GM20431 (cell line): ENCODE measurements around the gene MCOLN3.

Experiments used
- in situ Hi-C: fragments of 300-500 bp; cut with MseI, MboI; formaldehyde crosslinking; loops from one replicate; pipeline ENCODE4 v1.15.0; 2020; ENCODE audit warnings: low sequenced_read_pairs; ENCODE audit not compliant: unreplicated experiment

The MCOLN3 gene, protein sequence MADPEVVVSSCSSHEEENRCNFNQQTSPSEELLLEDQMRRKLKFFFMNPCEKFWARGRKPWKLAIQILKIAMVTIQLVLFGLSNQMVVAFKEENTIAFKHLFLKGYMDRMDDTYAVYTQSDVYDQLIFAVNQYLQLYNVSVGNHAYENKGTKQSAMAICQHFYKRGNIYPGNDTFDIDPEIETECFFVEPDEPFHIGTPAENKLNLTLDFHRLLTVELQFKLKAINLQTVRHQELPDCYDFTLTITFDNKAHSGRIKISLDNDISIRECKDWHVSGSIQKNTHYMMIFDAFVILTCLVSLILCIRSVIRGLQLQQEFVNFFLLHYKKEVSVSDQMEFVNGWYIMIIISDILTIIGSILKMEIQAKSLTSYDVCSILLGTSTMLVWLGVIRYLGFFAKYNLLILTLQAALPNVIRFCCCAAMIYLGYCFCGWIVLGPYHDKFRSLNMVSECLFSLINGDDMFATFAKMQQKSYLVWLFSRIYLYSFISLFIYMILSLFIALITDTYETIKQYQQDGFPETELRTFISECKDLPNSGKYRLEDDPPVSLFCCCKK

DNA sequence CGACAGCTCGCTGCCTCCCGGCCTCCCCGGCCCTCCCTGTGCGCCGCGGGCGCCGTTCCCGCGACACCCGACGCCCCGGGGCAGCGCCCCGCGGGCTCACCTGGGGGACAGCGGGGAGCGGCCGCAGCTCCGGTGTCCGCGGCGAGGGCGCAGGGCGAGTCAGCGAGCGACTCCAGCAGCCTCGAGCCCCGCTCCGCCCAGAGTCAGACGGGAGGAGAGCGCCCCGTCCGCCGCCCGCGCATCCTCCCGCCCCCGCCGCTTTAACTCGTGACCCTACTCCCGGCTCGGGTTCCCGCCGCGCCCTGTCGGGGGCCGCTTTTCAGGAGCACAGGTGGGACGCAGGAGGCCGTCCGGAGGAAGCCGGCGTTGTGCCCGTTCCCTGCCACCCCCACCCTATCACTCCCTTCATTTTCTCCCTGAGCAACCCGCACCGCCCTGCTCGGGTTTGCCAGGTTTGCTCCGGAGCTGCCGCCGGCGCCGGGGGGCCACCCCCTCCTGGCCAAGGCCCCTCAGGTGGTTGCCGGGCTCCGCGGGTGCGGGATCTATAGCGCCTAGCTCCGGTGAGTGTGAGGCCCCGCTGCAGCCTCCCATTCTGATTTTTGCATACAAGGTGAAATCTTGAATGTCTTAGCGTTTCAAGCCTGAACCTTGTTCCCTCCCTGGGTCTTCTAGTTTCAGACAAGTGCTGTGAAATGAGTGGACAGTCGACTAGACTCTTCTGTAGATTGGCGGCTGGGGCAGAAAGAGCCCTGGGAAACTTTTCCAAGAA lies at the start of gene MCOLN3:
Gene MCOLN3 (minus strand): TSS at position 205 of the 769 bp plus-strand sequence. CDS start 3,140 bp downstream, outside the sequence.
- in situ Hi-C loops: no loop called here

DNA sequence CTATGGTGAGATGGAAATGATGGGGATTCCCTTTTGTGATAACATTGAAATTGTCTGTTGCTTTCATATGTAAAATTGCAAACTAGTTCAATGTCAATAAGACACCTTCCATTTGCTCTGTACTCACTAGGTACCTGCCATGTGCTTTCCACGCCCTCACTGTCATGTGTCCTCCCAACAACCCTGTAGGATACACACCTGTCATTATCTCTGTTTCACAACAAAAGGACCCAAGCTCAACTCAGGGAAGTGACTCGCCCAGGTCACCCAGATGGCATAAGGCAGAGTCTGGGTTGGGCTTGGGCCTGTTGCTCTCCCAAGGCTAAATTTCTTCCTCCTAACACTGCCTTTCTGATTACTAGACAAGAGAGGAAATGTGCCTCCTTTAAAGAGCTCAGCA lies 45.3 kb upstream of the MCOLN3 start:
- in situ Hi-C loops: no loop called here

DNA sequence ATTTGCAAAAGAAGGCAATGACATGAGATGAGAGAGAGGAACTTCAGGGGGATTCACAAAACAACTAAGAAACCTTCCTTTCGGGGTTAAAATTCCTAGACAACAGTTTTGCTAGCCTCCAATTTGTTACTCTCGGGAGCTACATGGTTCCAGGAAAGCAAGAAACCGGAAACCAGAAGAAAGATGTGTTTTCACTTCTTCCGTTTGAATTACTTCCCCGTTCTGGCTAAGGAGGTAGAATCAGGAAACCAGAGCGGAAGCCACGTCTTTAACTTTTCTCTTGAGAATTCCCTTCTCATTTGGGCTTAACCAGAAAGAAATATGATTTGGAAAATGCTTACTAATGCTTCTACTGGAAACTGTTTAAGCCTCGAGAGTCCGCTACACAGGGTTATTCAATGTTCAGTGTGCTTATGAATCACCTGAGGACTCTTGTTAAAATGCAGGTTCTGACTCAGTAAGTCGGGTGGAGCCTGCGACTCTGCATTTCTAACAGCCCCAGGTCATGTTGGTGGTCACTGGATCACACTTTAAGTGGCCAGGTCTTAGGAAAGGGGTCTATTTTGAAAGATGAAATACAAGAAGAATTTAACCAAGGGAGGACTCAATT lies 43.5 kb upstream of the MCOLN3 start:
- in situ Hi-C loops: no loop called here

DNA sequence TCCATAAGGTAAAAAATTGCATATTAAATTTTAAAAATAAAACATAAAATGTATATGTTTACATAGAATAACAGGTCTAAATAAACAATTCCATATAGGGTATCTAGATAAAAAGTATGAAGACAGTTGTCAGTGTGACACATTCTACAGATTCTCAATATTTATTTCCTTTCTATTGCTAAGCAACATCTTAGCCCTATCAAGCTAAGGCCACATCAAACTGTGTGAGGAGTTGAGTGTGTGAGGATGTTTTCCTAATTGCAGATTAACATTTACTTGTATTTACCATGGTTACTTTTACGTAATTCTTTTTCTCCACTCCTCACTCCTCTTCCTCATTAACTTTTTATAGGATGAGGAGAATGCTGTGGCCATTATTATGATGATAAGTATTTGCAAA lies 41.9 kb upstream of the MCOLN3 start:
- in situ Hi-C loops: no loop called here

DNA sequence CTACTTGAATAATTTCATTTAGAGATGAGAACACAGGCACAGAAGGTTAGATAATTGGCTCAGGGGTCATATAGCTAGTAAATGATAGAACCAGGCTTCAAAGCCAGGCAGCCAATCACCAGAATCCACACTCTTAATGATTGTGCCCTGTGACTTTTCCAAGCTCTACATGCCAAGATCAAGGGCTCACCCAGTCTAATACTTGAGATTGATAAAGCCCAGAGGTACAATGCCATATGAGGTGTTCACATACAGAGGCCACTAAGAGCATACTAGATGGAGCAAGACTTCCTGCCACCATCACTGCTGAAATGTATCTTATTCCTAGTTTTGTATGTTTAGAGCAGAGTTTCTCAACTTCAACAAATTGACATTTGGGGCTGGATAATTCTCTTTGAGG lies 40.9 kb upstream of the MCOLN3 start:
- in situ Hi-C loops: no loop called here

DNA sequence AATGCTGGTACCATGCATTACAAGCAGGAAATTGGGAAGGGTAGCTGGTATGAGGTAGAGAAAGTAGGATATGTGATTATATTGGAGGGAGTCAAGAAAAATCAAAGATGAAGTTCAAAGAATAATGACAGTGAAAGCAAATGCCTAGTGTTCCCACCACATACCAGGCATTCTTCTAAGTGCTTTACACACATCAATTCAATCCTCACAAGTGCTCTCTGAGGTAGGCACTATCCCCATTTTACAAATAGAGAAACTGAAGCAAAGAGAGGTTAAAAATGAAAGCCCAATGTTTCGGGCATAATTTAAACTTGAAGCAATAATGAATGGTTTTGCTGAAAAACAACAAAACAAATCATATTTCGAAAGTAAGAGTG lies 40.1 kb upstream of the MCOLN3 start:
- in situ Hi-C loops: no loop called here

DNA sequence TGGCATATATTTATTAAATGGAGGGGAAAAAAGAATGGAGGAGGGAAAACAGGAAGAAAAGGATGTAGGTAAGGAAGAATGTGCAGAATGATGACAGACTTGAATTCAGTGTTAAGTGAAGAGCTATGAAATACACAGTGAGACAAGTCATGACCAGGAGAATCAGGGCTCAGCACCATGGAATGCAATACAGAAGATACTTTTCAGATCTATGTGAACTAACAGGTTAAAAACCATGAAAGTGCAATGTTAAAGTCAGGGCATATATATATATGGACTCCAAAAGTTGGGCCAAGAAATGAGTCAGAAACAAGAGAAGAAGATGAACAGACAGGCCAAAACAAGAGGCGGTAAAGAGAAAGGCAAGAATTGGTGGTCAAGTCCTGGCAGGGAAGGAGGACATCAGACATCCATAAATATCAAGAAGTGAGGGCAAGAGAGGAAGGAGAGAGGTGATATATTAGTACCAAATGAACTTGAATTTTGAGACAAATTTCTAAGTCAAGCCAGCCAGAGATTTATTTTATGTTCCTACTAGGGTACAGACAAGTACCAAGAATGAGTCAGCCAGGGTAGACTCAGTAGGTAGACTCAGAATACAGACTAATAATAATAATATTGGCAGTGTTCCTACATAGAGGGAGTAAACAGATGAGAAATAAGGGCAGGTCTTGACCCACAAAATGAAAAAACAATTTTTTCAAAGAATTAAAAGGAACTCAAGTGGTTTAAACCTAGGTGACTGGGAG lies 39.5 kb upstream of the MCOLN3 start:
- in situ Hi-C loops: no loop called here

DNA sequence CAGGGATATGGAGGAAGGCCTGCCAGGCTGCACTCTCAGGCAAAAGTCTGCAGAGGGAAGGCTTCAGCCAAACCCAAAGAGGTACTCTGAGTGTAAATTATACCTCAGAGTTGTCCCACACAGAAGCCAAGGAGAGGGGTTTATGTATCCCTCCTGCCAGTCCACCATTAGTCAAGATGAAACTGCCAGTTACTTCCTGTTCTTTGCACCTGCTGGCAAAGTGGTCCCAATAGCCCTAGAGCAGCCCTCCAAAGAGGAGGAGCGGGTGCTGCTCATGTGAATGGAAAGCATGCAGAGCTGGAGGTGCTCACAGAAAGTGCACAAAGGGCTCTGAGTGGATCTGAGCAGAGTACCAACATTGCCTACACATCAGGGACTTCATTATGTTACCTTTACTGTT lies 37.1 kb upstream of the MCOLN3 start:
- in situ Hi-C loops: no loop called here

DNA sequence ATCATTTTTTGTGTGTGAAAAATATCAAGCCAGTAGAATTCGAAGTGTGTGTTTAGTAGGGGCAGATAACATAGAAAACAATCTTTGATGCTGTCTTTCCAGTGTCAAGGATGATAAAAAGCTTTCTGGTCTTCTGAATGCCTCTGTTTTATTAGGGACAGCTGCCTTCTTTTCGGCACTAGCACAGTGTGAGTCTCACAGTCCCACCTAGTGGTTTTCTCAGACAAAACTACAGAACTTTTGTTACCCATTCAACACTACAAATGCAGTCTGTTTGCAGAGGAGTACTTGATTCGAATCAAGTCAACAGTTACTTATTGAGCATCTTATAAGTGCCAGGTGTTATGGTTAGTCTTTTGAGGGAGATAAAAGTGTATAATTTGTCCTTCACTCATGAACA lies 30.6 kb upstream of the MCOLN3 start:
- in situ Hi-C loops: no loop called here

DNA sequence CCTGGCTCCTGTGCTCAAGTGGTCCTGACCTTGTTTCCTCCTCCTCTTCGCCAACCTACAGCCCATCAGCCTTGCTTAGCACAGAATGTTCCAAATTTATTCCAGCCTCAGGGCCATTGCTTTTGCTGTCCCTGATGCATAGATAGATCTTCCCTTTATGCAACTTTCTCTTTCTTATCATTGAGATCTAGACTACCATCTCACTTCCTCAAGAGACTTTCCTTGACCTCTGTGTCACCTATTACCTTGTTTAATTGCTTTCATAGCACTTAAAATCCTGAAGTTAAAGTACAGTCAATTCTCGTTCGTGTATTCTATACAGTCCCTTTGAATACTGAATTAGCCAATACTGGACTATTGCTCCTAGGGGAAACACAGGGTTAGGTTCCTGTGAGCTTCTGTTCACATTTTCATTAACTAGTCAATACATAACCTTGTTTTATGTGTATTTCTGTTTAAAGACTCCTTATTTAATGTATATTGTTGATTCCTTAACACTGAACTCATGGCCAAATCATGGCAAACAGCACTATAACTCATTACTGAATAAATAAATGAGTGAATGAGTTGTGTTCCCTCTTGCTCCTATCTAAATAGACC lies 26.2 kb upstream of the MCOLN3 start:
- in situ Hi-C loops: no loop called here

DNA sequence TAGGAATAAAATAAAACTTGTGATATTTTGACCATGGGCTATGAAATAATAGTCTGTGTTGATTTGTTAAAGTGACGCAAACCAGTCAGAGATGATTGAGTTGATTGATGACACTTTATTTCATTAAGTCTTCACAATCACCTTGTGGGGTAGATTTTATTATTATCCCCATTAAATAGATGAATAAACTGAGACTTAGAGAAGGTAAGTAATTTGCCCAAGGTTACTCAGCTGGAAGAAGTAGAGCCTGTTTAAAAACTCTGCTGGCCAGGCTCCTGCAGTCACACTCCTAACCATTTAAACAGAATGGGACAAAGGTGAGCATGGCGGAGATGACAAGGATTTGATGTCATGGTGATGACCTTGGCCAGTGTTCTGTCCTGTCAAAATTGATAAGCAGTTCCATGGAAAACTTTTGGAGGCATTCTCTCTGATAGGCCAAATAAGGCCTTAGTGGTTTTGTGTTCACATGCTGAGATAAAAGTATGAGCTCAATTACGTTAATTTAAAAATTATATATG lies 22.7 kb upstream of the MCOLN3 start:
- in situ Hi-C loops: no loop called here

DNA sequence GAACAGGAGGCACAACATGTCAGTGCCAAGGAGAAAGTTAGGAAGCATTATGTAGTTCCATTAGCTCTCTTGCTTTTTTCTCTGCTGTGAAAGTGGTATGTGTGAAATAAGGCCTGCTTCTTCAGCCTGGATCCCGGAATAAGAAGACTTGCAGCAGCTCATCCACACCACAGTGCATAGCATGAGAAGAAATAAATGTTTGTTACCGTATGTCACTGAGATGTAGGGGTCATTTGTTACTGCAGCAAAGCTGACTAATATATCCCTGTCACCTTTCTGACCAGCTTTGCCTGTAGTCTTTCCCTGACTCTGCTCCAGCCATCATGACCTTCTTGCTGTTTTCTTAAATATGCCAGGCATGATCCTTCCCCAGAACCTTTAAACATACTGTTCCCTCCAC lies 20.5 kb upstream of the MCOLN3 start:
- in situ Hi-C loops: no loop called here

DNA sequence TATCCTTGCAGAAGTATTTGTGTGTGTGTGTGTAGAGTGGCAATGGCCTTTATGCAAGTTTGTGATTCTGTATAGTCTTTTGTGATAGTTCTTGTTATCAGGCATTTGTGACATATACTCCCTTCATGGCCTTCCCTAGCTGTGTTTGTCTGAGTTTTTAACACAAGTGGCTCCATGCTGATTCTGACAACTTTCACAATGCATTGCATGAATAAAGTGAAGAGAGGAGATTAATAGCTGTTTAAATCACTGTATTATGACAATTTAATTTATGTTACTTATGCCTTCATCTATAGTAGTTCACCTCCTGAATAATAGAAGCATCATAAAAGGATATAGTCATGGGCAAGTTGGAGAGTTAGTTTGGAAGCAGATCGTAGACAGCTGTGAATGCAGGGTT lies 17.2 kb upstream of the MCOLN3 start:
- in situ Hi-C loops: no loop called here

DNA sequence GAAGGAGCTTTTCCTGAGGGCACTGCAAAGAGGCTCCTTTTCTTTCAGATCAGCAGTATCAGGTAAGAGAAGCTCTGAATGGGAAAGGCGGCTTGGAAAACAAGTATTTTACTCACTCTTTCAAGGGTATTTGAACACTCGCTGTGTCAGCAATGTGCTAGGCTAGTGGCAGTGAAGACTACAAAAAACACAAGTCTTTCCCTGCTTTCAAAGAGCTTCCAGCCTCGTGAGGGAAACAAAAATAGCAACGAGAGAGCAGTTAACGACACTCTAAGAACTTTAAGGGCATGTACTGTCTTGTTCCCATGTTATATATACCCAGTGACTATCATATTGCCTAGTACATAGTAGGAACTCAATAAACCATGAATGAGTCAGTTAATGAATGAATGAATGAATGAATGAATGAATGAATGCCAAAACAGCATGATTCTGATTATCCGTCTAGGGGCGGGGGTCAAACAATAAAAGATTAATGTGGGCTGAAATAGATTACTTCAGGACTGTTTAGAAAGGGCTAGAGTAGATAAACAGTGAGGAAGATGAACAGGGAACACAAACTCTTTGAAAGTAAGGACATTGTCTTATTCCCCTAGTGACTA lies 14.2 kb upstream of the MCOLN3 start:
- in situ Hi-C loops: no loop called here

DNA sequence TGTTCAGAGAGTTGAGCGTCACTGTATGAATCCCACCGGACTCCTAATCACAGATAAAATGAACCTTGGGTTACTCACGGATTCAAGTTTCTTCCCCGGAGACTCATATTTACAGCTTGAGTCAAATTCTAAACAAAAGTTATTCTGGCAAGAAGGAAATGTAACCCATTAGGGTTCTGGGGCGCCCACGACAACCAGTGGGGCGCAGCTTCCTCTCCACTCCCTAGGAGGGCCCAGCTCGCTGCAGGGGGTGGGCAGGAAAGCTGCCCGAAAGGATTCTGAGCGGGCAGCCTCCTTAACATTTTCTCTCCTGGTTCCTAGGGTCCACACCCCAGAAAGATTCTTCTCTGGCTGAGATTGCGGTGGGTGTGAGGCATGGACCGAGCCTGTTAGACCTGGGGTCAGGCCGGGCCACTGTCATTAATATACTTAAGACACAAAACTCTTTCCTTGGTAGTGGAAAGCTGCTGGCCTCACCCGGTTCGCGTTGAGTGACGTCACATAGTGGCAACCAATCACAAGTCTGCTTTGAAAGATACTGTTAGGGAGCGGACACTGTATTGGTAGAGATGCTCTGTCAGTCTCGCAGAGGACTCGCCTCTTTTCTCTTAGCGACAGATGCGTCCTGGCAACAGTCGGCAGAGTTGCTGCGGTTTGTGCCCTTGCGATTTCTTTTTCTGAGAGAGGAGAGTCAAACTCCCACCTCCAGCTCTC lies 13.6 kb upstream of the MCOLN3 start:
- in situ Hi-C loops: no loop called here

DNA sequence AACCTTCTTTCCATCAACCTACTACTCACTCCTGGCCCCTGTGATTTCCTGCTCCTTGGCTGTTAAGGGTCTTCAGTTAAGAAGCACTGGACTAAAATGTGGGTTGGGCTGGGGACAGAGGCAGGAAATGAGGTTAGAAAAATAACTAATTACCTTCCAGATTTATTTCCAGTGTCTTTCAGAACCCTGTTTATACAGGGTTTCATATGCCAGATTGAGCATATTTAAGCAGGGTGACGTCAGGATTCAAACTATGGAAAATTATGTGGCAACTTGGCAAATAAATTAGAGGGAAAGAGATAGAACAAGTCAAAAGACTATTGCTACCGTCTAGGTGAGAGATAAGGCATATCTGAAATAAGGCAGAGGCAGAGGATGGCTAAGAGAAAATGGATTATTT lies 11.7 kb upstream of the MCOLN3 start:
- in situ Hi-C loops: no loop called here

DNA sequence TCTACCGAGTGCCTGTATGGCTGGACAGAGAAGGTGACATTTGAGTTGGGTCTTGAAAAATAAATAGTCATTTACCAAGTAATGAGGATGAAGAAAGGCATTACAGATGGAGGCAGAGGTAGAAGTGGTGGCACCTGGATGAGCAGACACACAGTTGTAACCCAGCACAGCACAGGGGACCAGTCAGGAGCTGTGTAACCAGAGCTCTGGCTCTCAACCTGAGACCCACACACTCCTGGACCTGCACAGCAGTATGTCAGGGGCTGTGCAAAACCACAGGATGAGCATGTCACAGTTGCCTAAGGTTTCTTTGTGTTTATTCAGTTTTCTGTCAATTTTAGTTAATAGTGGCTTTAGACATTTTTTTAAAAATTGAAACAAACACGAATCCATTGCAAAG lies 11.3 kb upstream of the MCOLN3 start:
- in situ Hi-C loops: no loop called here

DNA sequence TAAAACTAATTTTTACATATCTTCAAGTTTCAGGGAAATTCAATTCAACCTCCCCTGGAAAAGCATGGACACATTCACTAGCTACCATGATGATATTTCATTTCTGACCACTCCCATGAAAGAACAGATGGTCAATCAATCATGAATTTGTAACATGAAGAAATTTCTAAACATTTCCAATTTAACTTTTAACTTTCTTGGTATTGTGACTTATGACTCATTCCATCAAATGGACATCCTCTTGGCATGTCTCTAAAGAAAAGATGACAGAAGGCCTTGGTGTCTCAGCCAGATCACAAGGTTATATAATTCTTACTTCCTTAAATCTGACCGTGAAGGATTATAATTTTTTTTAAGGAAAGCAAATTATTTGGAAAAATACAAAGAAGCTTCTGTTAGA lies 10.5 kb upstream of the MCOLN3 start:
- in situ Hi-C loops: no loop called here

DNA sequence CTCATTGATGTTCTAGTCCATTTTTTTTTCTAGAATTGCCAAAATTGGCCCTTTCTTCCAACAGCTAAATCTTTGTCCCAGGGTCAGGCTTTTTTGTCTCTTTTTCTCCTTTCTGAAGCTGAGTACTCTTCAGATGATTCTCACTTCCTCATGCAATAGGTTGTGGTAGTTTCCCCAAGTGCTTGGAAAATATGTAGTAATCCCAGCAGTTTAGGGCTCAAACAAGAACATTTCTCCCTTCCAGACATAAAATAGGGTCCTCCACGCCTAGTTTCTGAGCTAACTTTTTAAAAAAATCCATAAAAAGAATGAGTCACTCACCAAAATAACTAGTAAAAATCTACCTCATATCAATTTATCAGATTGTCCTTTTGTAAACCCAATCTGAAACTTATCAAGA lies 10.0 kb upstream of the MCOLN3 start:
- in situ Hi-C loops: no loop called here
